SH-SY5Y (cell line): ENCODE measurements around the gene PRDM10.

ENCODE experiments used
- GATA2 ChIP-seq: IDR thresholded peaks from 2 replicates; pipeline ENCODE4 v1.6.1; 2011; ENCODE audit warnings: mild to moderate bottlenecking, low read depth, low read length
- GATA3 ChIP-seq: IDR thresholded peaks from 2 replicates; pipeline ENCODE4 v1.6.1; 2011; ENCODE audit warnings: low read depth, mild to moderate bottlenecking, low read length, moderate library complexity

The PRDM10 gene

DNA sequence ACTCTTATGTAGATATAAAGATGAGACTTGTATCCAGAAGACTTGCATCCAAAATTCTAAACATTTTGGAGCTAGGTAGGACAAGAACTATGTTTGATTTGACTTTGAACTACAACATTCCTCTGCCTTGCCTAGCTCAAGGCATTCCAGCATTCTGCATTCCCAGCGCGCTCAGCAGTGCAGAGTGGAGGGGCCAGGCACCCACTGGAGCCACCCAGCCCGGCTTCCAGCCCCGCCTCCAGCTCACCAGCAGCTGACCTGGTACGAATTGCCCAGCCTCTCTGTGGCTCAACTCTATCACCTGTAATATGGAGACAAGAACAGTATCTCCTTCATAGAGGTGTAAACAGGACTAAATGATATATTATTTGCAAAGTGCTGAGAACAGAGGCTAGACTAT, 28.8 kb downstream of the PRDM10 start:
- TF ChIP-seq GATA3 (no peak), GATA2 (no peak)

- no peak for TF ChIP-seq GATA3
- no peak for TF ChIP-seq GATA2
Observed at GRCh38 chr11:129973068-129973467, 29.6 kb downstream of the PRDM10 start.

DNA sequence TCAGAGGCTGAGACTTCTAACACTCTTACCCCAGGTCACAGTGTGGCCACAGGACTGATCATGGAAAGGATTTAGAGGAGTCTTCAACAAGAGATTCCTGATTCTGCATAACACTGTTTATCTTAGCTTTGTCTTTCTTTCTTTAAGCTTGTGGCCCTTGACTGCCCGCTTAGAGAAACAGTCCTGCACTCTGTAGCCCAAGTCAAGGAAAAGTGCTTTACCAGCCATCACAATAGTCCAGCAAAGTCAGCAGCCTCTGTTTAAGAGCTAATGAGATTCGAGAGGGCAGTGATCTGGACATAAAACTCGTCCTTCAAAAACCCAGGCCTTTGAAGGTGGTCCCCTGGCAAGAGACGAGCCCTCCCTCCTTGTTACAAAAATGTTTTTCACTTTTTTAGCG, 30.0 kb downstream of the PRDM10 start:
- TF ChIP-seq GATA2 (no peak), GATA3 (no peak)

DNA sequence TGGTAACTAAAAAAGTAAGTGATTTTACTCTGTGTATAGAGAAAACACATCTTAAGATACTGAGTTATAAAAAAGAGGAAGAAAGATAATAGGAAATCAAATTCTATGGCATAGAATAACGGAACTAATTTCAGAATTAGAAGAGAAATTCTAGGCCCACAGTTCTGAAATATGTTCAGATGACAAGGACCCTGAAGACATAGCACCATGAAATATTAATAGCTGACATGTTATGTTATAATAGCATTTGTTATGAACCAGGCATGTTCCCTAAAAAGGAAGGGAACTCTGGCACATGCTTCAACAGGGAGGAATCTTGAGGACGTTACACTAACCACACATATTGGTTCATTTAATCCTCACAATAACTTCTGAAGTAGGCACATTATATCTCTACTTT, 32.7 kb downstream of the PRDM10 start:
- TF ChIP-seq GATA3: no peak
- TF ChIP-seq GATA2: no peak

- TF ChIP-seq GATA3: no peak
- TF ChIP-seq GATA2: no peak
Observed at GRCh38 chr11:129968591-129969419, 33.8 kb downstream of the PRDM10 start.

GRCh38 chr11:129967996-129968395, 34.6 kb downstream of the PRDM10 start:
- no peak for TF ChIP-seq GATA2
- TF ChIP-seq GATA3: no peak

DNA sequence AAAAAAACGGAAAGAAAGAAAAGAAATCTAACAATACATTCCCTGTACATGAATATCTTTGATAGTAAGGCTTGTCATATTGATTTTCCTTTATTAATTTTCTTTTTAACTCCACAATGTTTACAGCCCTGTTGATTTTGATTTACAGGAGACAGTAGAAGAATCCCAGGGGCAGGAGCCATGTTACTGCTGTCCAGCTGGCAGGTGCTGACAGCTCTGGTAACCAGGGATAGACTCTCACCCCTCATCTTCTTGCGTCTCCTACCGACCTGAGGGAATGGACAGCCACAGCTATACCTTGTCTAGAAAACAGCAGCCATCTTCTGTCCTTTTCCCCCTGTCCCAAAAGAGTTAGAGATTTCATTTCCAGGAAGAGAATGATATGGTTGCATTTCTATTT, 37.4 kb downstream of the PRDM10 start:
- no peak for TF ChIP-seq GATA3
- no peak for TF ChIP-seq GATA2

DNA sequence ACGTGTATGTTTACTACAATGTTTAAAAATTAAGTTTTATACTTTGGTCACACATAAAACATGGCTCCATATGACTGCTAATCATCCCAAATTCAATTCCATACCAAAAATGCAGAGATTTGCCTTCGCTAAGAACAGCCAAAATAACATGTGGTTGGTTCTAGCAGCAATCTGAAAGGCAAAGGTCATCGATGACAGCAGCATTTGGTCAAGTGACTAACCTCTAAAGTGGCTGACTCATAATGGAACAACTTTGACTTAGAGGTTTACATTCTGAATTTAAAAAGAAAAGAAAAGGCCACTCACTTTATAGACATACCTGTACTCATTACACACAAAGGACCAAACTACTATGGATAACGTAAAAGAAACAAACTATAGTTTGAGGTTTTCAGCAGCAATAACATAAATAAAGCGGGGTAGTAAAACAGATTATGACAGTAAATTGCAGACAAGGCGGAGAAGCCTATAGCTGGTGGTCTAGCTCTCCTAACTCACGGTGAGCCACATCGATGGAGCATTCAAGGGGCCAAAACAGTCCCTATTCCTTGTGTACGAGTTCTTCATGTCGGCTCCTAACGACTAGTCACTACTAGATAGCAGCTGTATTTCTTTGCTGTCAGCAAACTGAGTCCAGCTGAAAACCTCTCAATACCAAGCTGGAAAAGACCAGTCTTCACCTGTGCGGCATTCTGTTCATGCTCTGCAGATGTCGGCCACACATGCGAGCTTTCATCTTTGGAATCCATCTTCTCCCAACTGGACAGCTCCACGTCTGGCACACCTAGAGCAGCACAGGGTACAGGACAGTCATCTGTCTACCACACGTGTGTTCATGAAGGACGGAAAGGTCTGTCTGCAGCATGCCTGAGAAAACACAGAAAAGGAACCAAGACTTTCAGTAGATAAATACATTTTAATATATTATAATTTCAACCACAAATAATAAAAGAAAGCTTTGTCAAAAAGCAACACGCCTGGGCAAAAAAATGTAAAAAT, 42.1 kb downstream of the PRDM10 start:
- TF ChIP-seq GATA3 (no peak), GATA2 (no peak)

- no peak for TF ChIP-seq GATA2
- TF ChIP-seq GATA3: no peak
Observed at GRCh38 chr11:129959687-129960086, 42.9 kb downstream of the PRDM10 start.

DNA sequence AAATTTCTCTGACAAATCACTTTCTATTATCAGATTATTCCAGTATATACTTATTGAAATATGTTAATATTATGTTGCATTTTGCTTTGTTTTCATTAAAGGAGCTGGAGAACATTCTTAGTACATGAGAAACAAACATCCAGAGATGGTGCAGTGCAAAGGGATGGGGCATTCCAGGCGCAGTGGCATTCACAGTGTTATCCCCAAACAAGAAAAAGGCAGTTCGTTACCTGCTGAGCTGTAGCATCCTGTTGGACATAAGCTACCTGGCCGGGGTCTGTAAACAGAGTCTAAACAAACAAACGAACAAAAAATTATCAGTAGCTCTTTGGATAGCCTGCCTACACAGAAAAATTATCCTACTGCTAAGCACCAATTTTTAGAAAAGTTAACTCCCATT, 47.4 kb downstream of the PRDM10 start:
- TF ChIP-seq GATA2: no peak
- no peak for TF ChIP-seq GATA3

- TF ChIP-seq GATA2 (no peak), GATA3 (no peak)
Observed at GRCh38 chr11:129951866-129952262, 50.8 kb downstream of the PRDM10 start.

DNA sequence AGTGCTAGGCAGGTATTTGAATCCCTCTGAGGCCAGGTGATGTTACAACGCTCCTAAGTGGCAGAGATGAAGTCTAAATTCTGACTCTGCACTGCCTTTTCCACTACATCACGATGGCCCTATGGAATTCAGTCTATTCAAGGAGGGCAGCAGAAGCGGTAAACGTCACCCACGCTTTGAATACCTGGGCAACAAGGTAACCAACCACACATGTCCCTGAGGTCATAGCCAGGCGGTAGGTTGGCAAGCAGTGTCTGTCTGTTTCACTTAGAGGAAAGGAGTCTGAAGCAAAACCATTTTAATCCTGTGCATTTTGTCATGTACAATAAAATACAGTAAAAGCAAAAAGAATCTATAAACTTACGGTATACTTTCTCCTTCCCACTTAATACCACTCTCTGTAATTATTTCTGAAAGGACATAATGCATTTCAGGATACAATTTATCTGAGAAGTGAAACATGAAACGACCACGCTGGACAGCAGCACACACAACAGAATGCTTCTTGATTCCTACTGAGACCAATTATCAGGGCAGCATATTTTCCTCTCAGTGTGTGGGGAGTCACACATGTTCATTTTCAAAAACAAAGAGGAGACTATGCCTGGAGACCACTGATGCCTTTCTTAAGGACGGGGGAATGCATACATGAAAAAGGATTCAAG, 51.3 kb downstream of the PRDM10 start:
- no peak for TF ChIP-seq GATA2
- TF ChIP-seq GATA3: no peak

DNA sequence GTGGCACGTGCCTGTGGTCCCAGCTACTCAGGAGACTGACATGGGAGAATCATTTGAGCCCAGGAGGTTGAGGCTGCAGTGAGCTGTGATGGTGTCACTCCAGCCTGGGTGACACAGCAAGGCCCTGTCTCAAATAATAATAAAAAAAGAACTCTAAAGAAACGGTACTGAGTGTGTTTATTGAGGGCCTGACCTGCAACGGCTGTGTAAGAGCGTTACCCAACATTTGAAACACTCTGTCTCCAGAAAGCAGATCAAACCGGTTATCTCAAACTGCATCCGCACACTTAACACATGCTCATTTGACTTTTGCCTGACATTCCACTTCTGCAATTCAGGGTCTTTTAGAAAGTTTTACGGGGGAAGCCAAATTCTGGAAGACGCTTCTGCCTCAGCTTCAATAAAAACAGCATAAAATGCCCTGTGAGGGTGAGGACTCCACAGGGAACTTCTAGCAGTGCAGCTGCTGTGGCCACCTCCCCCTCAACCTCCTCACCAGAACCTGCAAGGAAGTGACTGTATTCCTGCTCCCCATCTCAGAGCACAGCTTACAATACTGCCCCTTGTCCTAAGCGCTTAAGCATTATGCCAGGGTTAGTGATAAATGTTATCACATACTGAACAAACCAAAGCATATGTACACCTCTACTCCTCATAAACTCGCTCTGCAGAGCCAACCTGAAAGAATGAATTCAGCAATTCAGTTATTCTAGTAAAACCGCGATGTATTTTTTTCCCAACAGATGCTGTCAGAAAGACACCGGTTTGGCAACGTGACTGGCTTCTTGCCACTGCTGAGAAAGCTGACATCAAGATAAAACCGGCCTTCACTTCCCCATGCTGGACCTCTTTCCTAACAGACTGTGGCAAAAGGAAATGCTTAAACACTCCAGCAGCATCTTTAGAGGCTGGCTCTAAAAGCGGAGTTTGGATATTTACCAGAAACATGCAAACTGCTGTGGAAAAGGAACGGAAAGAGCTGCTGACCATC, 52.2 kb downstream of the PRDM10 start:
- no peak for TF ChIP-seq GATA2
- no peak for TF ChIP-seq GATA3
